Small intestine (tissue), 7 donors: ENCODE data around the gene MBOAT7. TPM values are rescaled to one million over a fixed set of nuclear protein-coding genes. Genes with fewer than 3 reads are reported as not detected.
"Not testable (repeated sequence)": the region's sequence is repeated elsewhere in the genome, so short reads cannot be mapped to it uniquely, and the experiment has no call there.

Experiments
- DNase-seq, 2 donors: peaks; one replicate each; pipeline versions ENCODE4 v3.0.0 to v3.0.0-alpha.2; 2013
- FAIRE-seq: peaks from 2 replicates; lab custom pipeline; 2012; peaks lifted over from hg19 to GRCh38; lab: Jason Lieb, UNC
- H3K27ac ChIP-seq, 3 donors: one replicate each; pipeline ENCODE4 v1.5.1; 2013; ENCODE audit warnings: low read length in 2 of 3, mild to moderate bottlenecking in 2 of 3, control low read depth in 1 of 3, inconsistent platforms in 1 of 3, low read depth in 1 of 3, moderate library complexity in 1 of 3
- H3K27me3 ChIP-seq, 3 donors: one replicate each; pipeline ENCODE4 v1.6.1; 2013; ENCODE audit warnings: low read length in 3 of 3, inconsistent platforms in 1 of 3; ENCODE audit not compliant: control insufficient read depth in 3 of 3, insufficient read depth in 3 of 3
- H3K36me3 ChIP-seq, 3 donors: one replicate each; pipeline ENCODE4 v1.6.1; 2013; ENCODE audit warnings: low read length in 3 of 3, inconsistent platforms in 1 of 3, low read depth in 1 of 3, mild to moderate bottlenecking in 1 of 3, moderate library complexity in 1 of 3; ENCODE audit not compliant: control insufficient read depth in 3 of 3, insufficient read depth in 2 of 3
- H3K4me1 ChIP-seq, 3 donors: one replicate each; pipeline ENCODE4 v1.6.1; 2013; ENCODE audit warnings: low read length in 2 of 3, inconsistent platforms in 1 of 3, low read depth in 1 of 3, mild to moderate bottlenecking in 1 of 3, moderate library complexity in 1 of 3; ENCODE audit not compliant: control insufficient read depth in 3 of 3, insufficient read depth in 2 of 3
- H3K4me3 ChIP-seq, 3 donors: one replicate each; pipeline ENCODE4 v1.5.1; 2013; ENCODE audit warnings: low read length in 3 of 3, control low read depth in 1 of 3, inconsistent platforms in 1 of 3, low read depth in 1 of 3, mild to moderate bottlenecking in 1 of 3, moderate library complexity in 1 of 3
- H3K9me3 ChIP-seq, 2 donors: one replicate each; pipeline ENCODE4 v1.6.1; 2013; ENCODE audit warnings: low read depth in 1 of 2, low read length in 1 of 2; ENCODE audit not compliant: control insufficient read depth in 2 of 2, insufficient read depth in 1 of 2
- WGBS, 3 donors: extraction: QIAGEN DNeasy Blood & Tissue Kit; methylation state at CpG; one replicate each; pipeline ENCODE4 v1.1.7; 2013; 5-methylcytosine and 5-hydroxymethylcytosine counted together
- polyA plus RNA-seq, 4 donors: library from polyadenylated mRNA; stranded (reverse) in 3 of 4; unstranded in 1 of 4; fragments of 200-250 nt in 3 of 4; fragments of 120-200 nt in 1 of 4; gene quantifications; one replicate each; pipeline versions ENCODE4 v1.2.1 to v1.2.3, GENCODE V29; 2013
- donor health status: healthy with polysubstance abuse.
- donor health status: control.
- donor health status: control.
- donor health status: Bipolar disorder and iron deficiency.
- donor health status: healthy.

MBOAT7 gene
- polyA plus RNA-seq, 4 donors: 47.8 to 118 (median 54.7) TPM

- Histone ChIP-seq H3K4me1 (peaks cover 1 to 16% (median 3%) of the 10 kb centered on the region in 3 donors), H3K36me3 (peaks cover 8 to 49% (median 9%) of the 10 kb centered on the region in 3 donors), H3K27ac (no peak overlapping the region), H3K27me3 (no peaks in the 10 kb centered on the region), H3K4me3 (no peak overlapping the region), H3K9me3 (no peaks in the 10 kb centered on the region)
- 85 to 91% (median 86%) methylated on average over 3 of the region's 3 CpGs for WGBS, 3 donors
- DNase-seq (no peak), FAIRE-seq (no peak)
Measured at GRCh38 chr19:54197121-54197520, 7.7 kb upstream of the MBOAT7 start.

GRCh38 chr19:54196536-54196935 lies 7.2 kb upstream of the MBOAT7 start:
- Histone ChIP-seq H3K9me3 (no peaks in the 10 kb centered on the region), H3K27ac (no peak overlapping the region), H3K4me1 (peaks cover 0 to 16% (median 4%) of the 10 kb centered on the region in 3 donors), H3K4me3 (no peak overlapping the region), H3K36me3 (peaks cover 2 to 49% (median 9%) of the 10 kb centered on the region in 3 donors), H3K27me3 (no peaks in the 10 kb centered on the region)
- FAIRE-seq (no peak), DNase-seq (no peak)
- WGBS, 3 donors: 91 to 94% (median 92%) methylated on average over 7 of the region's 7 CpGs

- not testable (repeated sequence) for H3K27me3 ChIP-seq, FAIRE-seq, DNase-seq, H3K9me3 ChIP-seq, H3K27ac ChIP-seq, H3K4me3 ChIP-seq
- Histone ChIP-seq H3K4me1 (peaks cover 0 to 16% (median 4%) of the 10 kb centered on the region in 3 donors), H3K36me3 (peaks cover 2 to 44% (median 9%) of the 10 kb centered on the region in 3 donors)
- 86 to 92% (median 88%) methylated on average over 12 of the region's 12 CpGs for WGBS, 3 donors
Measured at GRCh38 chr19:54194463-54194862, 5.1 kb upstream of the MBOAT7 start.

- FAIRE-seq (no peak), DNase-seq (no peak)
- Histone ChIP-seq H3K9me3 (no peaks in the 10 kb centered on the region), H3K27ac (no peak overlapping the region), H3K27me3 (no peaks in the 10 kb centered on the region), H3K4me1 (peaks cover 4 to 20% (median 8%) of the 10 kb centered on the region in 3 donors), H3K36me3 (peaks cover 2 to 43% (median 9%) of the 10 kb centered on the region in 3 donors), H3K4me3 (no peak overlapping the region)
- 94 to 97% (median 94%) methylated on average over 11 of the region's 11 CpGs for WGBS, 3 donors
Measured at GRCh38 chr19:54193011-54193410, 3.6 kb upstream of the MBOAT7 start.

- H3K4me1 ChIP-seq: peaks cover 6 to 30% (median 9%) of the 10 kb centered on the region in 3 donors
- WGBS, 3 donors: 59 to 64% (median 62%) methylated on average over 19 of the region's 19 CpGs
- peak overlapping the region; percentile 93 to 100 (median 99) for H3K27ac ChIP-seq
- no peaks in the 10 kb centered on the region for H3K27me3 ChIP-seq
- H3K9me3 ChIP-seq: no peaks in the 10 kb centered on the region
- FAIRE-seq (no peak), DNase-seq (no peak)
- peaks cover 2 to 45% (median 9%) of the 10 kb centered on the region in 3 donors for H3K36me3 ChIP-seq
- peak overlapping the region; percentile 68 to 94 (median 82) for H3K4me3 ChIP-seq
Measured at GRCh38 chr19:54191811-54192453, 2.6 kb upstream of the MBOAT7 start.

GRCh38 chr19:54191011-54191810 lies 1.8 kb upstream of the MBOAT7 start, which contains the start of gene TSEN34:
TSEN34 (plus strand) TSS chr19:54191308; CDS start chr19:54191365, 57 bp downstream.
- DNase-seq: peak in 1 of 2 donors; percentile 96
- peaks cover 2 to 52% (median 9%) of the 10 kb centered on the region in 3 donors for H3K36me3 ChIP-seq
- H3K4me3 ChIP-seq: peak within 1 kb of the TSS; percentile 68 to 94 (median 82)
- 1 to 2% (median 1%) methylated on average over 43 to 77 of the region's 77 CpGs for WGBS, 3 donors
- peak within 1 kb of the TSS; percentile 93 to 100 (median 99) for H3K27ac ChIP-seq
- H3K4me1 ChIP-seq: peaks cover 8 to 37% (median 9%) of the 10 kb centered on the region in 3 donors
- no peaks in the 10 kb centered on the region for H3K9me3 ChIP-seq
- no peak for FAIRE-seq
- no peaks in the 10 kb centered on the region for H3K27me3 ChIP-seq

- Histone ChIP-seq H3K27ac (peak overlapping the region; percentile 93 to 100 (median 99)), H3K27me3 (no peaks in the 10 kb centered on the region), H3K9me3 (no peaks in the 10 kb centered on the region), H3K4me1 (peaks cover 8 to 37% (median 9%) of the 10 kb centered on the region in 3 donors), H3K36me3 (peaks cover 2 to 56% (median 9%) of the 10 kb centered on the region in 3 donors), H3K4me3 (peak overlapping the region; percentile 68 to 94 (median 82))
- FAIRE-seq (peak; percentile 88), DNase-seq (peak; percentile 99 to 100)
- WGBS, 3 donors: 0% methylated on average over 52 to 56 of the region's 56 CpGs
Measured at GRCh38 chr19:54190503-54191010, 1.2 kb upstream of the MBOAT7 start.
